ENCODE data around the gene PDIA3. TPM values are rescaled to one million over a fixed set of nuclear protein-coding genes. Genes with fewer than 3 reads are reported as not detected.
"Not testable (repeated sequence)": the region's sequence is repeated elsewhere in the genome, so short reads cannot be mapped to it uniquely, and the experiment has no call there.

PDIA3 gene
- total RNA-seq, 2 donors from 2014 or later, result 329 to 412 TPM

DNA sequence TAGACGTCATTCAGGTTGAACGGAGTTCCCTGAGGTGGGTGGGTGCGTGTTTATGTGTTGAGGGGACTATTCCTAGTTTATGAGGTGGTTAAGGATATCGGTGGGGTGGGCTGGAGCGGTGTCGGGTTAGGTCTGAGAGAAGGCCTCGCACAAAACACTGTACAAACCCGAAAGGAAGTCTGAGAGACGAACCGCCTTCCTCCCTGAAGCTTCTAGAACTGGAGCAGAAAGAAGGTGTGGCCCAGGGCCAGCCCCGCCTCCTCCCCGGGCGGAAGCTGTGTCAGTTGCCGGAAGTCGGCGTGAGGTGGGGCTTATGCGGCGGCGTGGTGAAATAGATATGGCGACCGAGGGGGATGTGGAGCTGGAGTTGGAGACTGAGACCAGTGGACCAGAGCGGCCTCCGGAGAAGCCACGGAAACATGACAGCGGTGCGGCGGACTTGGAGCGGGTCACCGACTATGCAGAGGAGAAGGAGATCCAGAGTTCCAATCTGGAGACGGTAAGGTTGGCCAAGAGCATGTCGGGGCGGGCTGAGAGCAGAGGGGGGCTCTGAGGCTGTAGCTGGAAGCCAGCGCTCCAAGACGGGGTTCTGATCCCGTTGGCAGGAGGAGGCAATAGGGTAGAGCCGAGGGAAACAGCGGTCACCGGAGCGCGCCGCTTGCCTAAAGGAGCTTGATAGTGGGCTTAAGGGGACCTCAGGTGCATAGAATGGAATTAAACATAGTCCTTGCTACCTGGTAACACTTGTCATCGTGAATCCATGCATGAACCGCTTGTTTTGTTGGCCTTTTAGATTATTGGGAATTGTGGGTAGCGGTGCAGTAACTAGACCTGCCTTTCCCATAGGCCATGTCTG is 54.3 kb downstream of the PDIA3 start, which contains the start of gene HYPK:
TSS of gene HYPK (plus strand) at position 314 of the 856 bp plus-strand sequence. CDS start at position 338, 24 bp downstream.
- ATAC-seq (peak; percentile 74), DNase-seq (peak; percentile 95 to 96)
- intact Hi-C loops (cut with DNase I, micrococcal nuclease), result no loop called here

DNA sequence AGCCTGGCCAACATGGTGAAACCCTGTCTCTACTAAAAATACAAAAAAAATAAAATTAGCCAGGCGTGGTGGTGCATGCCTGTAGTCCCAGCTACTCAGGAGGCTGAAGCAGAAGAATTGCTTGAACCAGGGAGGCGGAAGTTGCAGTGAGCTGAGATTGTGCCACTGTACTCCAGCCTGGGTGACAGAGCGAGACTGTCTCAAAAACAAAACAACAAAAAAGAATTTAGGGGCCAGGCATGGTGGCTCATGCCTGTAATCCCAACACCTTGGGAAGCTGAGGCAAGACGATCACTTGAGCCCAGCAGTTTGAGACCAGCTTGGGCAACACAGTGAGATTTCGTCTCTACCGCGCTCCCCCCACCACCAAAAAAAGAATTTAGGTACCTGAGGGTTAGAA is 56.4 kb downstream of the PDIA3 start:
- DNase-seq; ATAC-seq; intact Hi-C loops (cut with DNase I, micrococcal nuclease): not testable (repeated sequence)

DNA sequence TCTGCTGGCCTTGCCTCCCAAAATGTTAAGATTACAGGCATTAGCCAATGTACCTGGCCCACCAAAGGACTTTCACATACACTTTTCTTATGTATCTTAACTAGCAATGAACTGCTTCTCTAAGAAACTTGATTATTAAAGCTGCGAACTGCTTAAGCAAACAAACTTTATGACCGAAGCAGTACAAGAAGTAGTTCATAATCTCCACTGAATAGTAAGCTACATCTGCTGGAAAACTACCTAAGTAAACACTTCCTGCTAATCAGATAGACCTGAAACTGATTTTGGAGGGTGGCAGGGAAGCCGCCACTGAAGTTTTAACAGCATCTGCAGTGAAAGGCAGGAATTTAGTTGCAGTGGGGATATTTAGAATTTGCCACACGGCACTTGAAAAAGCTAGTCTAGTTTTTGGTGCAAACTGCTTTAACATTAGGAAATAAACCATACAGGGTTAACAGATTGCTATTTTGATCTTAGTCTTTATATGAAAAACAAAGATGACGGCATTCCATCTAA is 62.3 kb downstream of the PDIA3 start:
- intact Hi-C loops (cut with DNase I, micrococcal nuclease), result no loop called here
- no peak for DNase-seq
- peak; percentile 57 for ATAC-seq

DNA sequence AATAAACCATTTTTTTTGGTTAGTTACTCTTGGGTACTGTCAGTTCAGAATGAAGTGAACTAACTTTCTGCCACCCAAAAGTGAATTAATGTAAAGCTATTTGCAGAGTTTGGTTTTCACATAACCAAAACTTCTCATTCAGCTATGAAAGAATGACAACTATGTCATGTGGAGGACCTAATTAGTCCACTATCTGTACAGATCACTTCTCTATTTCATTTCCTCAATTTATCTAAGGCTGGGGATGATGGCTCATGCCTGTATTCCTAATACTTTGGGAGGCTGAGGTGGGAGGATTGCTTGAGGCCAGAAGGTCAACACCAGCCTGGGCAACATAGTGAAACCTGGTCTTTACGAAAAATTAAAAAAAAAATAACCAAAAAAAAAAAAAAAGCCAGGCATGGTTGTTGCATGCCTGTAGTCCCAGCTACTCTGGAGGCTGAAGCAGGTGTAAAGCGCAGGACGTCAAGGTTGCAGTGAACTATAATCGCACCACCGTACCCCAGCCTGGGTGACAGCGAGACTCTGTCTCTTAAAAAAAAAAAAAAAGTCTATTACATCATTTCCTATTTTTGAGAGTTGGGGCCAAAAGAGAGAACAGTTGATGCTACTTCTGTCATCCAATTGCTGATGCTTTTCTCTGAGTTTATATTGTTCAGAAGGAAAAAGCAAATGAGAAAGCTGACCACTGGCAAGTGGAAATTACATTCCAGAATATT is 62.9 kb downstream of the PDIA3 start:
- DNase-seq, result no peak
- no peak for ATAC-seq
- intact Hi-C loops (cut with DNase I, micrococcal nuclease), result no loop called here

DNA sequence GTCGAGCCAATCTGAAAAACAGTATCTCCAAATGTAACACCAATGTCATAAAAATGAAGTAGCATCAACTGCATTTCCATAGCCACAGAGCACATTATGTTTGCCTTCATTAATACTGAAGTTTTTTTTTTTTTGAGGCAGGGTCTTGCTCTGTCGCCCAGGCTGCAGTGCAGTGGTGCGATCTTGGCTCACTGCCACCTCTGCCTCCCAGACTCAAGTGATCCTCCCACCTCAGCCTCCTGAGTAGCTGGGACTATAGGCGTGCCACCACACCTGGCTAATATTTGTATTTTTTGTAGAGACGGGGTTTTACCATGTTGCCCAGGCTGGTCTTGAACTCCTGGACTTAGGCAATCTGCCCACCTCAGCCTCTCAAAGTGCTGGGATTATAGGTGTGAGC is 68.8 kb downstream of the PDIA3 start:
- DNase-seq; intact Hi-C loops (cut with DNase I, micrococcal nuclease); ATAC-seq: not testable (repeated sequence)

DNA sequence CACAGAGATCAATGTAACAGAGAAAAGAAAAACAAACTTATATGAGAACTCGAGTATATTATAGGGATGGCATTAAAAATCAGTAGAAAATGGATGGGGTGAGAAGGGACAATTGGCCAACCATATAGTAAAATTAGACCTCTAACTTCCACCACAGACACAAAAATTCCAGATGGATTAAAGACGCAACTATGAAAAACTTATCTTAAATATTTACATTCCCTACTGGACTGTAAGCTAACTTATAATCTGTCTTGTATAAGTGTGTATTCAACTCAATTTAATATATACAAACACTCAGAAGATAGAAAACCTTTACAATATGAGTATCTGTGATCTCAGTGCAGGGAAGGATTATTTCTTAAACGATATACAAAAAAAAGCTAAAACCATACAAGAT is 75.3 kb downstream of the PDIA3 start:
- DNase-seq, result no peak
- intact Hi-C loops (cut with DNase I, micrococcal nuclease), result no loop called here
- no peak for ATAC-seq

Small RNAs within 50 kb of the gene (microRNA-seq; reads per million reads assigned to microRNA genes)
- gene MIR1282, result 1.4 to 1.6 reads per million in 2 donors

Other genes starting within 250 kb of the PDIA3 start
- gene MAP1A, start 228.8 kb upstream of the PDIA3 start, total RNA-seq, result 1 to 10 TPM; 1.9 to 7.4 TPM
- gene PPIP5K1, start 156.2 kb upstream of the PDIA3 start, total RNA-seq, result 100 to 1,000 TPM in 1 of 2 donors, 10 to 100 TPM in 1; 91.1 to 139 TPM
- gene CKMT1B, start 152.4 kb upstream of the PDIA3 start, total RNA-seq, result 100 to 1,000 TPM; 168 to 277 TPM
- 1 to 10 TPM in 1 of 2 donors, under 1 TPM in 1; 0.67 to 1.4 TPM for gene STRC, start 127.6 kb upstream of the PDIA3 start, total RNA-seq
- 10 to 100 TPM in 1 of 2 donors, 1 to 10 TPM in 1; 9.0 to 11.8 TPM for gene CATSPER2, start 97.6 kb upstream of the PDIA3 start, total RNA-seq
- 100 to 1,000 TPM; 162 to 229 TPM for gene CKMT1A, start 52.6 kb upstream of the PDIA3 start, total RNA-seq
- 10 to 100 TPM; 27.7 to 34.6 TPM for gene ELL3, start 30.5 kb downstream of the PDIA3 start, total RNA-seq
- 1,000 to 10,000 TPM; 1,073 to 1,095 TPM for gene SERF2, start 45.9 kb downstream of the PDIA3 start, total RNA-seq
- gene SERINC4, start 53.8 kb downstream of the PDIA3 start, total RNA-seq, result under 1 TPM in 1 of 2 donors, not detected in 1; 0.12 TPM
- gene HYPK, start 54.2 kb downstream of the PDIA3 start, total RNA-seq, result 10 to 100 TPM; 10.4 to 11.6 TPM
- 10 to 100 TPM; 16.4 to 20.0 TPM for gene MFAP1, start 78.3 kb downstream of the PDIA3 start, total RNA-seq
- 1 to 10 TPM; 3.2 to 3.9 TPM for gene WDR76, start 80.6 kb downstream of the PDIA3 start, total RNA-seq

All from left colon (tissue), 2 donors.